GM12878 (cell line): ENCODE results near the gene PDK3. TPM values are rescaled to one million over a fixed set of nuclear protein-coding genes. Genes with fewer than 3 reads are reported as not detected.

Experiments
- ATAC-seq: fragments of 200-7000 bp; cut with Tn5 transposase; 3 replicates; pipeline ENCODE4 v1.9.1; 2020; ENCODE audit warnings: mild to moderate bottlenecking, moderate library complexity
- BruUV-seq: library from RNA; stranded (reverse); fragments of 400-500 nt; replicated peaks from 2 replicates; lab custom pipeline; 2021; lab: Mats Ljungman, UMichigan
- CTCF ChIA-PET: fragments of 300-600 bp; sonication (Branson Sonifier 250); formaldehyde crosslinking; extraction: SDS; loops from one replicate; lab custom pipeline; 2021; ENCODE audit warnings: inconsistent platforms; lab: Yijun Ruan, JAX
- POLR2A ChIA-PET: fragments of 350-600 bp; formaldehyde crosslinking; extraction: SDS; loops from one replicate; lab custom pipeline; 2021; ENCODE audit warnings: inconsistent platforms; lab: Charles Lee
- RAD21 ChIA-PET: fragments of 300-600 bp; sonication (Branson Sonifier 250); formaldehyde crosslinking; loops from one replicate; lab custom pipeline; 2023; ENCODE audit warnings: antibody characterized with exemption; ENCODE audit not compliant: unreplicated experiment; lab: Charles Lee
- SMC1A ChIA-PET: fragments of 300-600 bp; sonication (Branson Sonifier 250); formaldehyde crosslinking; loops from one replicate; lab custom pipeline; 2023; ENCODE audit not compliant: unreplicated experiment, uncharacterized antibody; lab: Charles Lee
- DNase-seq: peaks from one replicate; pipeline ENCODE4 v3.0.0-alpha.2; 2011; ENCODE audit warnings: low read depth, low spot score
- FAIRE-seq: peaks from 3 replicates; lab custom pipeline; 2011; peaks lifted over from hg19 to GRCh38; lab: Jason Lieb, UNC
- H2AFZ ChIP-seq: 2 replicates; pipeline ENCODE4 v1.6.0; 2011; ENCODE audit warnings: low read depth, low read length, control low read depth; ENCODE audit not compliant: control insufficient read depth
- H3K27ac ChIP-seq: 2 replicates; pipeline ENCODE4 v1.5.1; 2011; ENCODE audit warnings: control low read depth; ENCODE audit not compliant: control insufficient read depth, insufficient read depth
- H3K27me3 ChIP-seq, 2 experiments: replicated peaks in 1 of 2; 2 replicates each; pipeline versions ENCODE4 v1.6.0 to v1.6.1; 2011; ENCODE audit warnings: low read length in 1 of 2; ENCODE audit not compliant: control insufficient read depth in 2 of 2, insufficient read depth in 2 of 2
- H3K36me3 ChIP-seq, 2 experiments: 2 replicates each; pipeline ENCODE4 v1.5.1; 2011; ENCODE audit warnings: low read length in 1 of 2; ENCODE audit not compliant: control insufficient read depth in 2 of 2, insufficient read depth in 2 of 2
- H3K4me1 ChIP-seq: 2 replicates; pipeline ENCODE4 v1.6.1; 2011; ENCODE audit warnings: mild to moderate bottlenecking, low read length, moderate library complexity, mixed read lengths; ENCODE audit not compliant: control insufficient read depth, insufficient read depth
- H3K4me2 ChIP-seq: 2 replicates; pipeline ENCODE4 v1.6.0; 2011; ENCODE audit warnings: control low read depth; ENCODE audit not compliant: control insufficient read depth, insufficient read depth
- H3K4me3 ChIP-seq: fragments of 200-600 bp; sonication (generic); 2 replicates; pipeline ENCODE4 v1.5.1; 2016
- H3K79me2 ChIP-seq: 2 replicates; pipeline ENCODE4 v1.6.0; 2011; ENCODE audit warnings: low read length; ENCODE audit not compliant: control insufficient read depth, insufficient read depth
- H3K9ac ChIP-seq: 2 replicates; pipeline ENCODE4 v1.8.0; 2011; ENCODE audit warnings: low read length, control low read depth, mixed read lengths; ENCODE audit not compliant: control insufficient read depth, insufficient read depth
- H3K9me3 ChIP-seq: replicated peaks from 3 replicates; pipeline ENCODE4 v1.5.1; 2011; ENCODE audit warnings: mild to moderate bottlenecking, low read length; ENCODE audit not compliant: control insufficient read depth, insufficient read depth
- H4K20me1 ChIP-seq: 2 replicates; pipeline ENCODE4 v1.6.0; 2011; ENCODE audit not compliant: control insufficient read depth, insufficient read depth
- KLF5 ChIP-seq: fragments of 450-650 bp; IDR thresholded peaks from 2 replicates; pipeline ENCODE4 v1.6.1; 2014; ENCODE audit warnings: mild to moderate bottlenecking; ENCODE audit not compliant: partially characterized antibody
- MEF2A ChIP-seq: IDR thresholded peaks from 2 replicates; pipeline ENCODE4 v1.6.1; 2011; ENCODE audit warnings: low read depth, mild to moderate bottlenecking, low read length, moderate library complexity; ENCODE audit not compliant: insufficient read depth
- POU2F2 ChIP-seq: IDR thresholded peaks from 3 replicates; pipeline ENCODE4 v1.6.1; 2011; ENCODE audit warnings: low read depth, mild to moderate bottlenecking, low read length, borderline replicate concordance
- RB1 ChIP-seq: fragments of 450-650 bp; formaldehyde crosslinking; IDR thresholded peaks from 2 replicates; pipeline ENCODE4 v1.6.1; 2017; ENCODE audit warnings: mild to moderate bottlenecking, borderline replicate concordance
- SMAD5 ChIP-seq: IDR thresholded peaks from 2 replicates; pipeline ENCODE4 v1.6.1; 2016; ENCODE audit warnings: antibody characterized with exemption, low read depth
- SUPT20H ChIP-seq: IDR thresholded peaks from 2 replicates; pipeline ENCODE4 v1.6.1; 2011; ENCODE audit warnings: low read depth, mild to moderate bottlenecking, low read length, moderate library complexity, borderline replicate concordance; ENCODE audit not compliant: control insufficient read depth
- ZBTB4 ChIP-seq: fragments of 450-650 bp; formaldehyde crosslinking; IDR thresholded peaks from 2 replicates; pipeline ENCODE4 v1.4.0; 2022; ENCODE audit warnings: mild to moderate bottlenecking, moderate library complexity
- ZNF207 ChIP-seq: fragments of 450-650 bp; IDR thresholded peaks from 2 replicates; pipeline ENCODE4 v1.6.1; 2014; ENCODE audit warnings: antibody characterized with exemption, mild to moderate bottlenecking, borderline replicate concordance
- ZNF24 ChIP-seq: fragments of 450-650 bp; IDR thresholded peaks from 2 replicates; pipeline ENCODE4 v1.6.1; 2017; ENCODE audit warnings: antibody characterized with exemption, mild to moderate bottlenecking
- WGBS: methylation state at CpG from one replicate; pipeline ENCODE4 v1.1.6; 2016; ENCODE audit warnings: low lambda C conversion rate; ENCODE audit not compliant: insufficient replicate concordance, insufficient coverage; ENCODE audit errors: missing lambda C conversion rate; 5-methylcytosine and 5-hydroxymethylcytosine counted together
- in situ Hi-C: fragments of 300-500 bp; cut with MboI; formaldehyde crosslinking; loops from 9 replicates; pipeline ENCODE4 v1.14.3; 2018; ENCODE audit warnings: mixed read lengths
- intact Hi-C: fragments of 100-400 bp; cut with micrococcal nuclease; formaldehyde crosslinking; loops from one replicate; pipeline ENCODE4 v1.14.2; 2022; ENCODE audit not compliant: unreplicated experiment
- polyA plus RNA-seq, 11 experiments: library from polyadenylated mRNA; depleted of rRNA in 4 of 11; unstranded in 6 of 11; stranded (reverse) in 5 of 11; fragments of >200 nt; fragmentation: Nextera tagmentation in 4 of 11; fragmentation: Illumina TruSeq in 1 of 11; extraction: Ambion mirVana in 4 of 11; extraction: Trizol in 1 of 11; gene quantifications; 1 replicate in 1 of 11; 2 replicates in 10 of 11; pipeline versions ENCODE4 v1.2.1 to v1.2.3, GENCODE V29; 2011 to 2016; ENCODE audit warnings: inconsistent platforms in 2 of 11, missing spikeins in 2 of 11, low read depth in 1 of 11
- total RNA-seq, 4 experiments: library from RNA; depleted of rRNA in 3 of 4; stranded (reverse); fragments of >200 nt in 3 of 4; fragmentation: Illumina TruSeq in 1 of 4; extraction: Trizol in 1 of 4; gene quantifications; 2 replicates each; pipeline versions ENCODE4 v1.2.1 to v1.2.3, GENCODE V29; 2013 to 2021
- TF ChIP-seq, protein P1 (sequence below): fragments of 450-650 bp; conservative IDR thresholded peaks from 2 replicates; pipeline ENCODE4 v1.6.1; 2017; ENCODE audit warnings: mild to moderate bottlenecking, moderate library complexity
- TF ChIP-seq, protein P2 (sequence below): fragments of 450-650 bp; formaldehyde crosslinking; IDR thresholded peaks from 2 replicates; pipeline ENCODE4 v1.4.0; 2020; ENCODE audit warnings: mild to moderate bottlenecking, moderate library complexity
- TF ChIP-seq, protein P3 (sequence below): fragments of 450-650 bp; IDR thresholded peaks from 2 replicates; pipeline ENCODE4 v1.6.1; 2017; ENCODE audit warnings: borderline replicate concordance

PDK3 gene
- total and polyA plus RNA-seq, 10 of the 15 experiments (the other 5 are each of a cell fraction or from before 2014, with no cell fraction given), result 4.2 to 54.6 (median 21.9) TPM

DNA sequence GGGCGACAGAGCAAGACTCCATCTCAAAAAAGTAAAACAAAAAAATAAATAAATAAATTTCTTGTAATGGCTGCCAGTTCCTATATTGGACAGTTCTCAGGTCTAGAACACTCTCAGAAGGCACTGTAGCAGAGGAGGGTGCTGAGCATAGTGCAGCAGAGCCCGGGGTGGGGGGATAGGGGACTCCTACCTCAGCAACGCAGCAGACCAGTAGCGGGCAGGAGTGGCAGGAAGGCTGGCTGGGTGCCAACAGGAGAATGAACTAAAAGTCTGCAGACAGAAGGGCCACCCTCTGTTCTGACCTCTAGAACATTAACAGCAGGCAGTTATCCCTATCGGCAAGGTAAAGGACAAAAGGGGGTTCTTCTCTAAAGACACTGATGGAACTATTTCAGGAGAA is 20.2 kb downstream of the PDK3 start:
- Histone ChIP-seq H4K20me1 (no peaks in the 10 kb centered on the region), H3K9me3 (no peaks in the 10 kb centered on the region; the same call in 2 of the 3 replicates), H3K27me3 (no peaks in the 10 kb centered on the region), H3K4me2 (no peak overlapping the region), H3K27ac (no peak overlapping the region), H3K36me3 (no peaks in the 10 kb centered on the region), H3K4me1 (no peaks in the 10 kb centered on the region), H3K4me3 (no peak overlapping the region), H2AFZ (no peak overlapping the region), H3K9ac (no peak overlapping the region), H3K79me2 (peaks cover 17% of the 10 kb centered on the region)
- POLR2A ChIA-PET, result no interaction called here
- RAD21 ChIA-PET, result interaction anchor here (1.1 kb wide), 1 partner anchor 13 kb away, joined by 3 read pairs; no protein-coding TSS in a partner anchor
- intact Hi-C loops (no loop called here), in situ Hi-C loops (no loop called here)
- SMC1A ChIA-PET, result no interaction called here
- DNase-seq (no peak), FAIRE-seq (no peak), ATAC-seq (no peak)
- 53% methylated on average over 5 of the region's 5 CpGs for WGBS
- CTCF ChIA-PET, result interaction anchor here (4.4 kb wide), 1 partner anchor 13 kb away, joined by 22 read pairs; no protein-coding TSS in a partner anchor
- no TSS peak for BruUV-seq
- TF ChIP-seq, protein P1, sequence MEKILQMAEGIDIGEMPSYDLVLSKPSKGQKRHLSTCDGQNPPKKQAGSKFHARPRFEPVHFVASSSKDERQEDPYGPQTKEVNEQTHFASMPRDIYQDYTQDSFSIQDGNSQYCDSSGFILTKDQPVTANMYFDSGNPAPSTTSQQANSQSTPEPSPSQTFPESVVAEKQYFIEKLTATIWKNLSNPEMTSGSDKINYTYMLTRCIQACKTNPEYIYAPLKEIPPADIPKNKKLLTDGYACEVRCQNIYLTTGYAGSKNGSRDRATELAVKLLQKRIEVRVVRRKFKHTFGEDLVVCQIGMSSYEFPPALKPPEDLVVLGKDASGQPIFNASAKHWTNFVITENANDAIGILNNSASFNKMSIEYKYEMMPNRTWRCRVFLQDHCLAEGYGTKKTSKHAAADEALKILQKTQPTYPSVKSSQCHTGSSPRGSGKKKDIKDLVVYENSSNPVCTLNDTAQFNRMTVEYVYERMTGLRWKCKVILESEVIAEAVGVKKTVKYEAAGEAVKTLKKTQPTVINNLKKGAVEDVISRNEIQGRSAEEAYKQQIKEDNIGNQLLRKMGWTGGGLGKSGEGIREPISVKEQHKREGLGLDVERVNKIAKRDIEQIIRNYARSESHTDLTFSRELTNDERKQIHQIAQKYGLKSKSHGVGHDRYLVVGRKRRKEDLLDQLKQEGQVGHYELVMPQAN, result no peak
- TF ChIP-seq ZNF24 (no peak), SMAD5 (no peak), POU2F2 (no peak), ZBTB4 (CRISPR knock-in tag) (no peak), MEF2A (no peak), KLF5 (no peak), ZNF207 (no peak), RB1 (no peak), SUPT20H (no peak)
- TF ChIP-seq, protein P2, sequence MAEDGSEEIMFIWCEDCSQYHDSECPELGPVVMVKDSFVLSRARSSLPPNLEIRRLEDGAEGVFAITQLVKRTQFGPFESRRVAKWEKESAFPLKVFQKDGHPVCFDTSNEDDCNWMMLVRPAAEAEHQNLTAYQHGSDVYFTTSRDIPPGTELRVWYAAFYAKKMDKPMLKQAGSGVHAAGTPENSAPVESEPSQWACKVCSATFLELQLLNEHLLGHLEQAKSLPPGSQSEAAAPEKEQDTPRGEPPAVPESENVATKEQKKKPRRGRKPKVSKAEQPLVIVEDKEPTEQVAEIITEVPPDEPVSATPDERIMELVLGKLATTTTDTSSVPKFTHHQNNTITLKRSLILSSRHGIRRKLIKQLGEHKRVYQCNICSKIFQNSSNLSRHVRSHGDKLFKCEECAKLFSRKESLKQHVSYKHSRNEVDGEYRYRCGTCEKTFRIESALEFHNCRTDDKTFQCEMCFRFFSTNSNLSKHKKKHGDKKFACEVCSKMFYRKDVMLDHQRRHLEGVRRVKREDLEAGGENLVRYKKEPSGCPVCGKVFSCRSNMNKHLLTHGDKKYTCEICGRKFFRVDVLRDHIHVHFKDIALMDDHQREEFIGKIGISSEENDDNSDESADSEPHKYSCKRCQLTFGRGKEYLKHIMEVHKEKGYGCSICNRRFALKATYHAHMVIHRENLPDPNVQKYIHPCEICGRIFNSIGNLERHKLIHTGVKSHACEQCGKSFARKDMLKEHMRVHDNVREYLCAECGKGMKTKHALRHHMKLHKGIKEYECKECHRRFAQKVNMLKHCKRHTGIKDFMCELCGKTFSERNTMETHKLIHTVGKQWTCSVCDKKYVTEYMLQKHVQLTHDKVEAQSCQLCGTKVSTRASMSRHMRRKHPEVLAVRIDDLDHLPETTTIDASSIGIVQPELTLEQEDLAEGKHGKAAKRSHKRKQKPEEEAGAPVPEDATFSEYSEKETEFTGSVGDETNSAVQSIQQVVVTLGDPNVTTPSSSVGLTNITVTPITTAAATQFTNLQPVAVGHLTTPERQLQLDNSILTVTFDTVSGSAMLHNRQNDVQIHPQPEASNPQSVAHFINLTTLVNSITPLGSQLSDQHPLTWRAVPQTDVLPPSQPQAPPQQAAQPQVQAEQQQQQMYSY, result no peak
- TF ChIP-seq, protein P3, sequence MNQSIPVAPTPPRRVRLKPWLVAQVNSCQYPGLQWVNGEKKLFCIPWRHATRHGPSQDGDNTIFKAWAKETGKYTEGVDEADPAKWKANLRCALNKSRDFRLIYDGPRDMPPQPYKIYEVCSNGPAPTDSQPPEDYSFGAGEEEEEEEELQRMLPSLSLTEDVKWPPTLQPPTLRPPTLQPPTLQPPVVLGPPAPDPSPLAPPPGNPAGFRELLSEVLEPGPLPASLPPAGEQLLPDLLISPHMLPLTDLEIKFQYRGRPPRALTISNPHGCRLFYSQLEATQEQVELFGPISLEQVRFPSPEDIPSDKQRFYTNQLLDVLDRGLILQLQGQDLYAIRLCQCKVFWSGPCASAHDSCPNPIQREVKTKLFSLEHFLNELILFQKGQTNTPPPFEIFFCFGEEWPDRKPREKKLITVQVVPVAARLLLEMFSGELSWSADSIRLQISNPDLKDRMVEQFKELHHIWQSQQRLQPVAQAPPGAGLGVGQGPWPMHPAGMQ, result no peak
